Lower lobe of right lung (tissue), 2 donors: ENCODE data around the gene DHX35. TPM values are rescaled to one million over a fixed set of nuclear protein-coding genes. Genes with fewer than 3 reads are reported as not detected.
A peak's percentile ranks its signal among the peaks of the same experiment; 100 is the strongest.

Experiments used
- ATAC-seq, 2 donors: fragments of 200-7000 bp; cut with Tn5 transposase; one replicate each; pipeline ENCODE4 v1.9.1; 2020 to 2022; ENCODE audit warnings: mild to moderate bottlenecking in 2 of 2, moderate library complexity in 2 of 2
- DNase-seq: peaks from one replicate; pipeline ENCODE4 v3.0.0-alpha.2; 2020
- H3K27ac ChIP-seq: fragments of 200-600 bp; one replicate; pipeline ENCODE4 v1.8.0; 2022
- H3K27me3 ChIP-seq: fragments of 200-600 bp; one replicate; pipeline ENCODE4 v1.8.0; 2022; ENCODE audit warnings: low read depth
- H3K36me3 ChIP-seq: fragments of 200-600 bp; one replicate; pipeline ENCODE4 v1.8.0; 2022; ENCODE audit warnings: mild to moderate bottlenecking
- H3K4me1 ChIP-seq: fragments of 200-600 bp; one replicate; pipeline ENCODE4 v1.8.0; 2022
- H3K4me3 ChIP-seq: fragments of 200-600 bp; one replicate; pipeline ENCODE4 v1.8.0; 2022; ENCODE audit warnings: mild to moderate bottlenecking
- H3K9me3 ChIP-seq: fragments of 200-600 bp; one replicate; pipeline ENCODE4 v1.8.0; 2022
- CTCF ChIP-seq: fragments of 200-600 bp; IDR thresholded peaks from one replicate; pipeline ENCODE4 v1.8.0; 2022; ENCODE audit warnings: antibody characterized with exemption, mild to moderate bottlenecking
- intact Hi-C: fragments of 100-400 bp; cut with DNase I; formaldehyde crosslinking; loops from one replicate; pipeline ENCODE4 v1.11.0; 2022
- total RNA-seq: library from RNA; stranded (reverse); fragmentation: NEBNext Ultra II Directional; extraction: Animal tissue kit (Norgen Biotek cat#: 25700); gene quantifications from one replicate; pipeline ENCODE4 v1.2.1, GENCODE V29; 2021
- donor health status: DM: no; HTN: yes; CAD: no; lungs with severe emphysema.

The DHX35 gene
- total RNA-seq, 1 donor from 2014 or later: 10.5 TPM

- H3K27me3 ChIP-seq: no peaks in the 10 kb centered on the region
- no peaks in the 10 kb centered on the region for H3K36me3 ChIP-seq
- DNase-seq (no peak), ATAC-seq (no peak)
- TF ChIP-seq CTCF: no peak
- H3K4me1 ChIP-seq: no peaks in the 10 kb centered on the region
- H3K4me3 ChIP-seq: no peak overlapping the region
- no peak overlapping the region for H3K27ac ChIP-seq
- intact Hi-C loops: no loop called here
- H3K9me3 ChIP-seq: no peaks in the 10 kb centered on the region
These were observed 96.9 kb downstream of the DHX35 start for GRCh38 chr20:39059036-39059435.

- Histone ChIP-seq H3K4me1 (no peaks in the 10 kb centered on the region), H3K36me3 (no peaks in the 10 kb centered on the region), H3K27me3 (peaks cover 3% of the 10 kb centered on the region), H3K9me3 (peaks cover 3% of the 10 kb centered on the region), H3K27ac (no peak overlapping the region), H3K4me3 (no peak overlapping the region)
- no peak for ATAC-seq
- intact Hi-C loops: no loop called here
- no peak for TF ChIP-seq CTCF
- no peak for DNase-seq
These were observed 104.5 kb downstream of the DHX35 start for GRCh38 chr20:39066471-39067242.

GRCh38 chr20:39067526-39068216, 105.5 kb downstream of the DHX35 start:
- H3K27ac ChIP-seq: no peak overlapping the region
- intact Hi-C loops: no loop called here

GRCh38 chr20:39069976-39070375, 107.8 kb downstream of the DHX35 start:
- intact Hi-C loops: no loop called here
- ATAC-seq: no peak
- H3K27ac ChIP-seq: no peak overlapping the region
- no peaks in the 10 kb centered on the region for H3K27me3 ChIP-seq
- peaks cover 3% of the 10 kb centered on the region for H3K9me3 ChIP-seq
- no peak for DNase-seq
- no peak overlapping the region for H3K4me3 ChIP-seq
- H3K4me1 ChIP-seq: no peaks in the 10 kb centered on the region
- no peaks in the 10 kb centered on the region for H3K36me3 ChIP-seq
- no peak for TF ChIP-seq CTCF

More at GRCh38 chr20:39067526-39068216, 105.5 kb downstream of the DHX35 start:
- TF ChIP-seq CTCF: no peak
- ATAC-seq (no peak), DNase-seq (no peak)
- H3K9me3 ChIP-seq: peaks cover 3% of the 10 kb centered on the region
- H3K4me3 ChIP-seq: no peak overlapping the region
- peaks cover 3% of the 10 kb centered on the region for H3K27me3 ChIP-seq
- no peaks in the 10 kb centered on the region for H3K4me1 ChIP-seq
- H3K36me3 ChIP-seq: no peaks in the 10 kb centered on the region

- Histone ChIP-seq H3K36me3 (no peaks in the 10 kb centered on the region), H3K9me3 (peaks cover 3% of the 10 kb centered on the region), H3K4me1 (no peaks in the 10 kb centered on the region), H3K4me3 (no peak overlapping the region), H3K27ac (no peak overlapping the region), H3K27me3 (no peaks in the 10 kb centered on the region)
- no peak for TF ChIP-seq CTCF
- intact Hi-C loops: no loop called here
- no peak for DNase-seq
- ATAC-seq: peak in 1 of 2 donors; percentile 16
These were observed 108.5 kb downstream of the DHX35 start for GRCh38 chr20:39070484-39071231.
